ENCODE data around the gene ELL.
"Not testable (repeated sequence)": the region's sequence is repeated elsewhere in the genome, so short reads cannot be mapped to it uniquely, and the experiment has no call there.

ELL gene

DNA sequence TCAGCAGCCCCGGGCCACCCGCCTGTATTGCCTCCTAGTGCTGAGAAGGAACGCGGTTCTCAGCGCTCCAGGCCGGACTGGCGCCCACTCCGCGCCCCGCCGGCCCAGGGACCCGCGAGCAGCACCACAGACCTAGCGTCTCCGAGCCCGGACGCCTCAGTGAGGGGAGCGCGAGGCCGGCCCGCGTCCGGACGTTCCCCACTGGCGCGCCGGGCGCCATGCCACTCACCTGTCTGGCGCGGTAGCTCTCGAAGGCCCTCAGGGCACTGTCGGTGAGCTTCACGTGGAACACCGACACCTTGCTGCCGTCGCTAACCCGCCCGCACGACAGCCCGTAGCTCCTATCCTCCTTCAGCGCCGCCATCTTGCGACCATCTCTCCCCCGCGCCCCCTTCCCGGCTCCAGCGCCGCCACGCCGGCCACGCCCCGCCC, at the start of gene ELL:
ELL (minus strand) TSS at position 379 of the 432 bp plus-strand sequence; CDS start at position 364, 15 bp downstream.
- DNase-seq (ENCODE audit: low read depth): no peak

GRCh38 chr19:18568367-18568766, 46.5 kb upstream of the ELL start:
- no peak for DNase-seq (ENCODE audit: low read depth)

DNA sequence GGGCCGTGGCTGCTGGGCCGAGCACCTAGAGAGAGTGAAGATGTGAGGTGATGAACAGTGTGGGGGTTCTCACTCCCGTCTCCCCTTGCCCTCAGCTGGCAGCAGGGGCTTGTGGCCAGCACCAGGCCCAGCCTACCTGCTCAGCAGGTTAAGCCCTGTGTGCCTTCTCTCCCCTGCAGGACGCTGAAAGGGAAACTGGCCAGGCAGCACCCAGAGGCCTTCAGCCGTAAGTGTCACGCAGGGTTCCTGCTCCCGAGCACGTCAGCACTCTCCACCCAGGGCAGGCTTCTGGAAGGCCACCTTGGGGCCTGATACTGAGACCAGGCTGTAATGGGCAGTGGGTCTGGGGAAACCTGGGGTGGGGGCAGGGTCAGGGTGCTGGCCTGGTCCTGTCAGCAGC, 45.1 kb upstream of the ELL start:
- no peak for DNase-seq (ENCODE audit: low read depth)

DNA sequence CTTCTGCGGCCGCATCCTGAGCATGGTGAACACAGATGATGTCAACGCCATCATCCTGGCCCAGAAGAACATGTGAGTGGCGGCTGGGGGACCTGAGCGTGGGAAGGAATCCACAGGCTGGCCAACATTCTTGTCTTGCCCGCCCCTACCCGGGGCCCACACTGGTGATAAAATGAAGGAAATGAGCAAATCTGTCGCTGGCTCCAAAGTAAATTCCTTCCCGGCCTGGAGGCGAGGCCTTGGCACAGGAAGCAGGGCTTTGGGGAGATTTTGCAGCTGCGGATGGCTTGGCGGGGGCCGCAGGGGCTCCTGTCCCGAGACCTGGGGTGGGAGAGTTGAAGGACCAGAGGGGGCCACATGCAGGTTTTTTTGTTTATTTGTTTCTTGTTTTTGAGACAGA, 40.2 kb upstream of the ELL start:
- no peak for DNase-seq (ENCODE audit: low read depth)

DNA sequence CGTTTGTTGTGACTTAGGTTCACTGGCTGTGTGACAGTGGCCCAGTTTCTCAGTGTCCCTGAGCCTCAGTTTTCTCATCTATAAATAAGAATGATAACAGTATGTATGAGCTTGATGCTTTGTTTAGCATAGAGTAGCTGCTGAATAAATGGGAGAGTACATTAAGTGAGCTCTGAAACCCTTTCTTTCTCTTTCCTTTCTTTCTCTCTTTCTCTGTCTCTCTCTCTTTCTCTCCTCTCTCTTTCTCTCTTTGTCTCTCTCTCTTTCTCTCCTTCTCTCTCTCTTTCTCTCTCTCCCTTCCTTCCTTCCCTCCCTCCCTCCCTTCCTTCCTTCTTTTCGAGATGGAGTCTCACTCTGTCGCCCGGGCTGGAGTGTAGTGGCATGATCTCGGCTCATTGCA, 37.8 kb upstream of the ELL start:
- no peak for DNase-seq (ENCODE audit: low read depth)

- no peak for DNase-seq (ENCODE audit: low read depth)
Measured at GRCh38 chr19:18558604-18559003, 36.7 kb upstream of the ELL start.

DNA sequence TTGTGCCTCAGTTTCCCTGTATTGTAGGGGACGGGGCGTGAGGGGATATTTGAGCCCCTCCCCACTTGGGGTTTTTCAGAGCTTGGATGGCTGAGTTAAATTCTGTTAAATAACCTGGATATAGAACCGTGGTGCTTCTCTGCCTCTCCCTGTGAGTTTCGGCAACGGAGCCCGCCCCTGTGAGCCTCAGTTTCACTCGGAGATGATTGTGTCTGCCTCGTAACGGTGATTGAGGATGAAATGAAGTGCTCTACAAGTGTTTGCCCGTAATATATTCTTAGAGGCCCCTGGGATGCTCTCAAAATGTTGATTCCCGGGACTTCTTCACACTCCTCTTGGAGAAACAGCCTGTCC, 36.3 kb upstream of the ELL start:
- DNase-seq (ENCODE audit: low read depth): no peak

GRCh38 chr19:18557411-18558201, 35.7 kb upstream of the ELL start, which contains the start of gene KXD1:
Gene KXD1 (plus strand): TSS chr19:18557870. CDS start chr19:18562057, 4,187 bp downstream.
- DNase-seq (ENCODE audit: low read depth): peak; percentile 91

GRCh38 chr19:18551631-18552030, 29.8 kb upstream of the ELL start:
- DNase-seq (ENCODE audit: low read depth): no peak

DNA sequence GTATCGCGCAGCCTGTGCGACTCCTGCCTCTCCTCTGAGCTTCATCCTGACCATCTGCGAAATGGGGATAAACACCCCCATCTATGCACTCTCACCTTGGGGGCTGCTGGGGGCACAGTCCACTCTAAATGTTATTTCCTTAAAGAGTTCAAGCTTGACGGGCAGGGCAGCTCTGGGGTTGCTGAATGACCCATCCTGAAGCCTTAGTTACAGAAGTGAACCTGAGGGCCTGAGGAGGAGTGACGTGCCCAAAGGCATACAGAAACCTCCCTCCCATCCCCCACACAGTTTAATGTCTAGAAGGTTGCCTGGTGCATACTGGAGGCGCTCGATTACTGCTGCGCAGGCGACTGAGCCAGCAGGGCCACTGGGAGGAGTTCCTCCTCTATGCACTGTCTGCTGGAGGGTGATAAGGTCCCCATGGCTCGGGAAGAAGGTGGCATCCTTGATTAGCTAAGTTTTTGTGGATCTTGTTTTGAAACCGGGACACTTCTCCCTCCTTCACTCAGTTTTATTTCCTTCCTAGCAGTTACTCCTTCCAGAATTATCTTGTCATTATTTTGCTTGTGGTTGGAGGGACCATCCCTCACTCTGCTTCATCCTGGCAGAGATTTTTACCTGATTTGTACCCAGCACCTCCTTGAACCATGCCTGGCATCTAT, 22.1 kb upstream of the ELL start:
- no peak for DNase-seq (ENCODE audit: low read depth)

GRCh38 chr19:18542941-18543813, 21.3 kb upstream of the ELL start, which contains the start of gene FKBP8:
Gene FKBP8 (minus strand): TSS chr19:18543573. CDS start chr19:18541970, 1,603 bp downstream.
- DNase-seq (ENCODE audit: low read depth): no peak

DNA sequence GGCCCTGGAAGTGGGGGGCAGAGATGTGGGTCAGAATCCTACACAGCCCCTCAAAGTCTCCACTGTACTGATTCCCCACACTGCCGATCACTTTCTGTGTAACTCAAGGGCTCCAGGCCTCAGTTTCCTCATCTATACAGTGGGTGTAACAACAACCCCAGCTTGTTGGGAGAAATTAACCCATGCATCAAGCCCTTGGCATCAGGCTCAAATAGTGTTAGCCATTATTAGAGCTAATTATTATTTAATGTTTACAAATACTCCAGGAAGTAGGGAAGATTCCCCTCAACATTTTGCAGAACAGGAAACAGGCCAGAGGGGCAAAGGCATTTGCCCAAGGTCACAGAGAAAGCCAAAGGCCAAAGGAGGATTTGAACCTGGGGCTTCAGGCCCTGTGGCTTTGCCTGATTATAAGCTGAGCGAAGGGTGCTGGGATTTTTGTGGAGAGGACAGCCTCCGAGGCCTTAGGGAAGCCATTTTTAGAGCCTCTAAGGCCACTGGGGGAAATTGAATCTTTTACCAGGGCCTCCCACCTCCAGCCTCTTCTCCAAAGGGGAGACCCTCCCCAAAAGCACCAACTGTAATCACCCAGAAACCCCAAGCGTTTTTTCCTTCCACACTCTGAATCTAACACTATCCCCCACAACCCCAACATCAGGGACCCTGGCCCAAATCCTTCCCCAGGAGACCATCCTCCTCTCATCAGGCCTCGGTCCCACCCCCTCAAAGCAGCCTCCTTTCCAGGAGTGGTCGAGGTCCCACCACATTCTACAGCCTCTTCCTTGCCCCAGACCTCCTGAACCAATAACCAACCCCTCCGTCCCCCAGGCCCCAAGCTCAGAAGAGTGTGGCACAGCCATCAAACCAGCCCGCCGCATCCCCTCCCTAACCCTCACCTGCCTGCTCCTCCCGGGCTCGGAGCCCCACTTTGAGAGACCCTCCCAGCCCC, 20.4 kb upstream of the ELL start:
- no peak for DNase-seq (ENCODE audit: low read depth)

- no peak for DNase-seq (ENCODE audit: low read depth)
Measured at GRCh38 chr19:18541258-18541991, 19.6 kb upstream of the ELL start.

DNA sequence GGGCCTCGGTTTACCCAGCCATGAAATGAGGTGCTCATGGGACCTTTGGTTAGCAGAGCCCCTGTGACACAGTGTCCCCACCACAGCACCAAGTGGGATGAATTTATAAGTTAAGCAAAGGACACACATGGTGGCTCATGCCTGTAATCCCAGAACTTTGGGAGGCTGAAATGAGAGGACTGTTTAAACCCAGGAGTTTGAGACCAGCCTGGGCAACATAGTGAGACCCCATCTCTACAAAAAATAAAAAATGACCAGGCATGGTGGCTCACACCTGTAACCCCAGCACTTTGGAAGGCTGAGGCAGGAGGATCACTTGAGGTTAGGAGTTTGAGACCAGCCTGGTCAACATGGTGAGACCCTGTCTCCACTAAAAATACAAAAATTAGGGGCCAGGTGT, 18.3 kb upstream of the ELL start:
- DNase-seq (ENCODE audit: low read depth): not testable (repeated sequence)

GRCh38 chr19:18539372-18539771, 17.5 kb upstream of the ELL start:
- no peak for DNase-seq (ENCODE audit: low read depth)

GRCh38 chr19:18538115-18538514, 16.2 kb upstream of the ELL start:
- no peak for DNase-seq (ENCODE audit: low read depth)

DNA sequence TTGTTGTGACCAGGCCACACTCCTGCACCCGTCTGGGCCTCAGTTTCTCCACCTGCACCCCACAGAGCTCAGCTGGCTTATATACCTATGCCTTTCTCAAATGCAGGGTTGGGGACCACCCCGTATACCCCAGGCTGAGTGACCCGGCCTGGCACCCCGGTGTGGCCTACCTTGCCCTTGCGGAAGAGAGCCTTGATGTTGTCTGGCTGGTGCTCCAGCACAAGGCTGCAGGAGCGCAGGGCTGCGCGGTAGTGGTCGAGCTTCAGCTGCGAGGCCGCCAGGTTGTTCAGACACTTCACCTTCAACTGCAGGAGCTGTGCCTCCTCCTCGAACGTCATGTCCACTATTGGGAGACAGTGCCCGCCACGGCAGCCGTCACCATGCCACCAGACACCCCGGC, 15.6 kb upstream of the ELL start:
- DNase-seq (ENCODE audit: low read depth): no peak

GRCh38 chr19:18536475-18536874, 14.6 kb upstream of the ELL start:
- no peak for DNase-seq (ENCODE audit: low read depth)

GRCh38 chr19:18533058-18533457, 11.2 kb upstream of the ELL start:
- DNase-seq (ENCODE audit: low read depth): no peak

GRCh38 chr19:18532168-18532890, 10.5 kb upstream of the ELL start:
- no peak for DNase-seq (ENCODE audit: low read depth)
